SK-N-SH (cell line): ENCODE measurements around the gene BARHL2. TPM values are rescaled to one million over a fixed set of nuclear protein-coding genes. Genes with fewer than 3 reads are reported as not detected.

Experiments used
- CTCF ChIA-PET: fragments of 300-600, 350-600 bp; formaldehyde crosslinking; extraction: SDS; loops from one replicate; lab custom pipeline; 2021; lab: Yijun Ruan, JAX
- POLR2A ChIA-PET: fragments of 350-600 bp; sonication (Branson Sonifier 250); formaldehyde crosslinking; extraction: SDS; loops from one replicate; lab custom pipeline; 2020; ENCODE audit warnings: antibody characterized with exemption, inconsistent platforms; lab: Yijun Ruan, JAX
- DNase-seq: peaks from one replicate; pipeline ENCODE4 v3.0.0; 2012
- H2AFZ ChIP-seq: fragments of 200-600 bp; sonication (generic); 2 replicates; pipeline ENCODE4 v1.8.1; 2016; ENCODE audit warnings: antibody characterized with exemption, mild to moderate bottlenecking, low read depth
- H3F3A ChIP-seq: fragments of 200-600 bp; sonication (generic); replicated peaks from 2 replicates; pipeline ENCODE3; 2016; ENCODE audit warnings: antibody characterized with exemption, mild to moderate bottlenecking; ENCODE audit not compliant: insufficient read depth
- H3K27ac ChIP-seq, 2 experiments: fragments of 200-500 bp in 1 of 2; fragments of 200-600 bp in 1 of 2; sonication (Bioruptor generic) in 1 of 2; sonication (generic), shearing (Covaris generic) in 1 of 2; 2 replicates each; pipeline versions ENCODE4 v1.5.1 to v1.6.1; 2014 to 2016; ENCODE audit warnings: low read depth in 2 of 2, inconsistent platforms in 1 of 2, low read length in 1 of 2, mild to moderate bottlenecking in 1 of 2, mixed read lengths in 1 of 2
- H3K27me3 ChIP-seq: fragments of 200-600 bp; sonication (generic), shearing (Covaris generic); 2 replicates; pipeline ENCODE4 v1.6.1; 2016; ENCODE audit warnings: mixed run types; ENCODE audit not compliant: insufficient read depth
- H3K36me3 ChIP-seq, 2 experiments: fragments of 200-500 bp in 1 of 2; fragments of 200-600 bp in 1 of 2; sonication (Bioruptor generic) in 1 of 2; sonication (generic) in 1 of 2; replicated peaks in 1 of 2; 2 replicates each; pipeline versions ENCODE3 to v1.5.1; 2014 to 2016; ENCODE audit warnings: low read length in 1 of 2, mild to moderate bottlenecking in 1 of 2; ENCODE audit not compliant: insufficient read depth in 2 of 2, control insufficient read depth in 1 of 2
- H3K4me1 ChIP-seq, 2 experiments: fragments of 200-500 bp in 1 of 2; fragments of 200-600 bp in 1 of 2; sonication (Bioruptor generic) in 1 of 2; sonication (generic), shearing (Covaris generic) in 1 of 2; 2 replicates each; pipeline versions ENCODE4 v1.5.1 to v1.6.1; 2014 to 2016; ENCODE audit warnings: low read depth in 1 of 2, low read length in 1 of 2, mixed run types in 1 of 2; ENCODE audit not compliant: insufficient read depth in 2 of 2, control insufficient read depth in 1 of 2
- H3K4me2 ChIP-seq: fragments of 200-600 bp; sonication (generic), shearing (Covaris generic); 2 replicates; pipeline ENCODE4 v1.6.1; 2017; ENCODE audit warnings: mixed run types
- H3K4me3 ChIP-seq, 2 experiments: fragments of 200-500 bp in 1 of 2; fragments of 200-600 bp in 1 of 2; sonication (Bioruptor generic) in 1 of 2; sonication (generic), shearing (Covaris generic) in 1 of 2; 2 replicates each; pipeline versions ENCODE4 v1.5.1 to v1.8.1; 2014 to 2016; ENCODE audit warnings: low read depth in 2 of 2, inconsistent platforms in 1 of 2, low read length in 1 of 2, mild to moderate bottlenecking in 1 of 2, mixed read lengths in 1 of 2, moderate library complexity in 1 of 2
- H3K79me2 ChIP-seq: fragments of 200-600 bp; sonication (generic); 2 replicates; pipeline ENCODE4 v1.8.1; 2017; ENCODE audit warnings: mild to moderate bottlenecking; ENCODE audit not compliant: insufficient read depth
- H3K9ac ChIP-seq: fragments of 200-600 bp; sonication (generic); 2 replicates; pipeline ENCODE4 v1.6.1; 2017; ENCODE audit warnings: mixed run types
- H3K9me2 ChIP-seq: fragments of 200-600 bp; sonication (generic); 2 replicates; pipeline ENCODE4 v1.6.1; 2017; ENCODE audit warnings: mixed run types
- H3K9me3 ChIP-seq: fragments of 200-600 bp; sonication (generic); 2 replicates; pipeline ENCODE4 v1.6.1; 2017; ENCODE audit warnings: mixed run types, mild to moderate bottlenecking, moderate library complexity
- H4K20me1 ChIP-seq: fragments of 200-600 bp; sonication (generic); 2 replicates; pipeline ENCODE4 v1.6.1; 2017; ENCODE audit warnings: mild to moderate bottlenecking, mixed run types; ENCODE audit not compliant: insufficient read depth
- EP300 ChIP-seq, 2 experiments: IDR thresholded peaks; 2 replicates each; pipeline versions ENCODE4 v1.4.0 to v1.6.1; 2012; ENCODE audit warnings: borderline replicate concordance in 1 of 2, low read depth in 1 of 2, low read length in 1 of 2
- EZH2phosphoT487 ChIP-seq: fragments of 200-600 bp; sonication (generic); IDR thresholded peaks from 2 replicates; pipeline ENCODE4 v1.6.1; 2017; ENCODE audit warnings: low read depth, mixed run types, mild to moderate bottlenecking, antibody characterized with exemption, moderate library complexity, borderline replicate concordance
- FOSL2 ChIP-seq: IDR thresholded peaks from 2 replicates; pipeline ENCODE4 v1.4.0; 2012; ENCODE audit warnings: low read depth, mild to moderate bottlenecking, moderate library complexity, borderline replicate concordance
- FOXJ3 ChIP-seq: sonication (generic); formaldehyde crosslinking; IDR thresholded peaks from 2 replicates; pipeline ENCODE4 v1.5.1; 2020; ENCODE audit warnings: mild to moderate bottlenecking, missing genetic modification reagents
- JUND ChIP-seq: IDR thresholded peaks from 2 replicates; pipeline ENCODE4 v1.4.0; 2012
- RAD21 ChIP-seq: IDR thresholded peaks from 2 replicates; pipeline ENCODE4 v1.6.1; 2012; ENCODE audit warnings: mild to moderate bottlenecking, low read length
- RCOR1 ChIP-seq: fragments of 150-350 bp; IDR thresholded peaks from 2 replicates; pipeline ENCODE4 v1.6.1; 2017; ENCODE audit warnings: antibody characterized with exemption, low read length
- SMC3 ChIP-seq: IDR thresholded peaks from 2 replicates; pipeline ENCODE4 v1.6.1; 2012; ENCODE audit warnings: low read depth, low read length, improper control_type of control experiment
- TEAD4 ChIP-seq: IDR thresholded peaks from 2 replicates; pipeline ENCODE4 v1.4.0; 2012; ENCODE audit warnings: mild to moderate bottlenecking, borderline replicate concordance; ENCODE audit not compliant: insufficient read depth
- WGBS: methylation state at CpG from one replicate; pipeline ENCODE4 v1.1.6; 2017; ENCODE audit warnings: low lambda C conversion rate; 5-methylcytosine and 5-hydroxymethylcytosine counted together
- polyA plus RNA-seq, 3 experiments: library from polyadenylated mRNA; depleted of rRNA; stranded (reverse); fragments of >200 nt; gene quantifications; 2 replicates each; pipeline ENCODE4 v1.2.3, GENCODE V29; 2012
- TF ChIP-seq, protein P1 (sequence below): IDR thresholded peaks from 2 replicates; pipeline ENCODE4; 2012
- TF ChIP-seq, protein P2 (sequence below): IDR thresholded peaks from 2 replicates; pipeline ENCODE4 v1.6.1; 2012; ENCODE audit warnings: mild to moderate bottlenecking, low read depth, low read length, moderate library complexity
- TF ChIP-seq, protein P3 (sequence below): fragments of 150-350 bp; IDR thresholded peaks from 2 replicates; pipeline ENCODE4 v1.6.1; 2016; ENCODE audit warnings: mild to moderate bottlenecking, low read depth, low read length

The BARHL2 gene
- polyA plus RNA-seq, 1 of the 3 experiments (the other 2 are of a cell fraction): not detected

GRCh38 chr1:90718411-90719329 lies 1.6 kb upstream of the BARHL2 start:
- no peak for TF ChIP-seq EP300 (IDR thresholded peaks at IDR 0.05; ENCODE audit: borderline replicate concordance in 1 of 2, low read depth in 1 of 2, low read length in 1 of 2)
- no peak for TF ChIP-seq FOSL2
- TF ChIP-seq FOXJ3 (CRISPR knock-in tag): no peak
- TF ChIP-seq SMC3: no peak
- TF ChIP-seq EZH2phosphoT487: peak; percentile 91; the same call in 1 of the 2 replicates
- TF ChIP-seq, protein P1, sequence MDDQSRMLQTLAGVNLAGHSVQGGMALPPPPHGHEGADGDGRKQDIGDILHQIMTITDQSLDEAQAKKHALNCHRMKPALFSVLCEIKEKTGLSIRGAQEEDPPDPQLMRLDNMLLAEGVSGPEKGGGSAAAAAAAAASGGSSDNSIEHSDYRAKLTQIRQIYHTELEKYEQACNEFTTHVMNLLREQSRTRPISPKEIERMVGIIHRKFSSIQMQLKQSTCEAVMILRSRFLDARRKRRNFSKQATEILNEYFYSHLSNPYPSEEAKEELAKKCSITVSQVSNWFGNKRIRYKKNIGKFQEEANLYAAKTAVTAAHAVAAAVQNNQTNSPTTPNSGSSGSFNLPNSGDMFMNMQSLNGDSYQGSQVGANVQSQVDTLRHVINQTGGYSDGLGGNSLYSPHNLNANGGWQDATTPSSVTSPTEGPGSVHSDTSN: no peak
- no peak for TF ChIP-seq RAD21
- no peak for TF ChIP-seq JUND
- Histone ChIP-seq H3K9me2 (no peaks in the 10 kb centered on the region), H3K79me2 (no peaks in the 10 kb centered on the region), H3K4me3 (peak overlapping the region; percentile 13 to 34; a peak in 3 of 4 replicates), H4K20me1 (no peaks in the 10 kb centered on the region), H3K9me3 (no peaks in the 10 kb centered on the region), H3K36me3 (no peaks in the 10 kb centered on the region), H3K4me2 (peak overlapping the region; percentile 70), H3K9ac (no peak overlapping the region), H3F3A (peaks cover 5% of the 10 kb centered on the region), H3K27me3 (peaks cover 89% of the 10 kb centered on the region), H2AFZ (peak overlapping the region; percentile 58; the same call in 1 of the 2 replicates), H3K4me1 (peaks cover 0 to 3% of the 10 kb centered on the region in 2 experiments; a peak in 2 of 4 replicates), H3K27ac (no peak overlapping the region)
- CTCF ChIA-PET: interaction anchor here (0.6 to 4.7 kb wide), 6 partner anchors 12 to 448 kb away, joined by 3 to 51 read pairs (median 11); no protein-coding TSS in a partner anchor
- POLR2A ChIA-PET: no interaction called here
- 7% methylated on average over 41 of the region's 66 CpGs for WGBS
- DNase-seq: peak; percentile 68

GRCh38 chr1:90717665-90718410 lies 736 bp upstream of the BARHL2 start:
- Histone ChIP-seq H3K79me2 (no peaks in the 10 kb centered on the region), H3K9me2 (no peaks in the 10 kb centered on the region), H3F3A (peaks cover 5% of the 10 kb centered on the region), H4K20me1 (no peaks in the 10 kb centered on the region), H3K4me3 (peak overlapping the region; percentile 13 to 34; a peak in 3 of 4 replicates), H3K4me2 (peak overlapping the region; percentile 70), H3K36me3 (no peaks in the 10 kb centered on the region)
- CTCF ChIA-PET: interaction anchor here (0.6 to 4.7 kb wide), 5 partner anchors 8 to 247 kb away, joined by 3 to 51 read pairs (median 4); no protein-coding TSS in a partner anchor
- POLR2A ChIA-PET: no interaction called here
- DNase-seq: peak; percentile 83
- TF ChIP-seq EZH2phosphoT487 (no peak), RCOR1 (no peak), TEAD4 (no peak), RAD21 (no peak)
- TF ChIP-seq, protein P2, sequence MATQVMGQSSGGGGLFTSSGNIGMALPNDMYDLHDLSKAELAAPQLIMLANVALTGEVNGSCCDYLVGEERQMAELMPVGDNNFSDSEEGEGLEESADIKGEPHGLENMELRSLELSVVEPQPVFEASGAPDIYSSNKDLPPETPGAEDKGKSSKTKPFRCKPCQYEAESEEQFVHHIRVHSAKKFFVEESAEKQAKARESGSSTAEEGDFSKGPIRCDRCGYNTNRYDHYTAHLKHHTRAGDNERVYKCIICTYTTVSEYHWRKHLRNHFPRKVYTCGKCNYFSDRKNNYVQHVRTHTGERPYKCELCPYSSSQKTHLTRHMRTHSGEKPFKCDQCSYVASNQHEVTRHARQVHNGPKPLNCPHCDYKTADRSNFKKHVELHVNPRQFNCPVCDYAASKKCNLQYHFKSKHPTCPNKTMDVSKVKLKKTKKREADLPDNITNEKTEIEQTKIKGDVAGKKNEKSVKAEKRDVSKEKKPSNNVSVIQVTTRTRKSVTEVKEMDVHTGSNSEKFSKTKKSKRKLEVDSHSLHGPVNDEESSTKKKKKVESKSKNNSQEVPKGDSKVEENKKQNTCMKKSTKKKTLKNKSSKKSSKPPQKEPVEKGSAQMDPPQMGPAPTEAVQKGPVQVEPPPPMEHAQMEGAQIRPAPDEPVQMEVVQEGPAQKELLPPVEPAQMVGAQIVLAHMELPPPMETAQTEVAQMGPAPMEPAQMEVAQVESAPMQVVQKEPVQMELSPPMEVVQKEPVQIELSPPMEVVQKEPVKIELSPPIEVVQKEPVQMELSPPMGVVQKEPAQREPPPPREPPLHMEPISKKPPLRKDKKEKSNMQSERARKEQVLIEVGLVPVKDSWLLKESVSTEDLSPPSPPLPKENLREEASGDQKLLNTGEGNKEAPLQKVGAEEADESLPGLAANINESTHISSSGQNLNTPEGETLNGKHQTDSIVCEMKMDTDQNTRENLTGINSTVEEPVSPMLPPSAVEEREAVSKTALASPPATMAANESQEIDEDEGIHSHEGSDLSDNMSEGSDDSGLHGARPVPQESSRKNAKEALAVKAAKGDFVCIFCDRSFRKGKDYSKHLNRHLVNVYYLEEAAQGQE: no peak
- TF ChIP-seq, protein P1: peak; percentile 24; the same call in 1 of the 2 replicates
- TF ChIP-seq, protein P3, sequence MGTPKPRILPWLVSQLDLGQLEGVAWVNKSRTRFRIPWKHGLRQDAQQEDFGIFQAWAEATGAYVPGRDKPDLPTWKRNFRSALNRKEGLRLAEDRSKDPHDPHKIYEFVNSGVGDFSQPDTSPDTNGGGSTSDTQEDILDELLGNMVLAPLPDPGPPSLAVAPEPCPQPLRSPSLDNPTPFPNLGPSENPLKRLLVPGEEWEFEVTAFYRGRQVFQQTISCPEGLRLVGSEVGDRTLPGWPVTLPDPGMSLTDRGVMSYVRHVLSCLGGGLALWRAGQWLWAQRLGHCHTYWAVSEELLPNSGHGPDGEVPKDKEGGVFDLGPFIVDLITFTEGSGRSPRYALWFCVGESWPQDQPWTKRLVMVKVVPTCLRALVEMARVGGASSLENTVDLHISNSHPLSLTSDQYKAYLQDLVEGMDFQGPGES: no peak
- TF ChIP-seq, all 33 proteins: peak for 1
- no peak overlapping the region for H3K27ac ChIP-seq
- peak overlapping the region; percentile 58; the same call in 1 of the 2 replicates for H2AFZ ChIP-seq
- H3K4me1 ChIP-seq: peaks cover 0 to 3% of the 10 kb centered on the region in 2 experiments; a peak in 2 of 4 replicates
- H3K9me3 ChIP-seq: no peaks in the 10 kb centered on the region
- 24% methylated on average over 30 of the region's 94 CpGs for WGBS
- H3K27me3 ChIP-seq: peaks cover 89% of the 10 kb centered on the region
- no peak overlapping the region for H3K9ac ChIP-seq
